ENCODE results near the gene KRT35.
A peak's percentile ranks its signal among the peaks of the same experiment; 100 is the strongest.

The KRT35 gene

DNA sequence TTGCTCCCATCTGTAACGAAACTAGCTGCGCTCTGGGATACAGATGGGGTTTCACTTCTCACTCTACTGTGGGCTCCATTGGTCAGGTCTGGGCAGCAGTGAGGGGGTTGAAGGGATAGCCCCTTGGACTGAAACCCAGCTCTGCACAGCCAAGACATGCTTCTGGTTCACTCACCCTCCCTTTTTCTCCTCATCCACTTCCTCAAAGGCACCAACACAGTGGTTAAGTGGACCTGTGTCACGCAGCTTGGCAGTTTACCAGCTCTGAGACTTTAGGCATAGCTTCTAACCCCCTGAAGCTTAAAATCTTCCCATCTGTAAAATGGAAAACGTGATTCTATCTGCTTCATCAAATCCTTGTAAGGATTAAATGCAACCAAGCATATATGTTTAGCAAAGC lies 28.7 kb downstream of the KRT35 start:
- POLR2A ChIA-PET: no interaction called here
- TF ChIP-seq, protein P1, sequence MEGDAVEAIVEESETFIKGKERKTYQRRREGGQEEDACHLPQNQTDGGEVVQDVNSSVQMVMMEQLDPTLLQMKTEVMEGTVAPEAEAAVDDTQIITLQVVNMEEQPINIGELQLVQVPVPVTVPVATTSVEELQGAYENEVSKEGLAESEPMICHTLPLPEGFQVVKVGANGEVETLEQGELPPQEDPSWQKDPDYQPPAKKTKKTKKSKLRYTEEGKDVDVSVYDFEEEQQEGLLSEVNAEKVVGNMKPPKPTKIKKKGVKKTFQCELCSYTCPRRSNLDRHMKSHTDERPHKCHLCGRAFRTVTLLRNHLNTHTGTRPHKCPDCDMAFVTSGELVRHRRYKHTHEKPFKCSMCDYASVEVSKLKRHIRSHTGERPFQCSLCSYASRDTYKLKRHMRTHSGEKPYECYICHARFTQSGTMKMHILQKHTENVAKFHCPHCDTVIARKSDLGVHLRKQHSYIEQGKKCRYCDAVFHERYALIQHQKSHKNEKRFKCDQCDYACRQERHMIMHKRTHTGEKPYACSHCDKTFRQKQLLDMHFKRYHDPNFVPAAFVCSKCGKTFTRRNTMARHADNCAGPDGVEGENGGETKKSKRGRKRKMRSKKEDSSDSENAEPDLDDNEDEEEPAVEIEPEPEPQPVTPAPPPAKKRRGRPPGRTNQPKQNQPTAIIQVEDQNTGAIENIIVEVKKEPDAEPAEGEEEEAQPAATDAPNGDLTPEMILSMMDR (IDR thresholded peaks at IDR 0.05; ENCODE audit: insufficient read depth, low read length, missing control alignments): no peak
- no peak overlapping the region for H3K4me3 ChIP-seq (ENCODE audit: low read depth, low read length)
- DNase-seq (ENCODE audit: low read depth, low spot score): no peak
- CTCF ChIA-PET: interaction anchor here (0.6 to 1.3 kb wide), 6 partner anchors 43 to 198 kb away, joined by 3 to 7 read pairs (median 3); no protein-coding TSS in a partner anchor

DNA sequence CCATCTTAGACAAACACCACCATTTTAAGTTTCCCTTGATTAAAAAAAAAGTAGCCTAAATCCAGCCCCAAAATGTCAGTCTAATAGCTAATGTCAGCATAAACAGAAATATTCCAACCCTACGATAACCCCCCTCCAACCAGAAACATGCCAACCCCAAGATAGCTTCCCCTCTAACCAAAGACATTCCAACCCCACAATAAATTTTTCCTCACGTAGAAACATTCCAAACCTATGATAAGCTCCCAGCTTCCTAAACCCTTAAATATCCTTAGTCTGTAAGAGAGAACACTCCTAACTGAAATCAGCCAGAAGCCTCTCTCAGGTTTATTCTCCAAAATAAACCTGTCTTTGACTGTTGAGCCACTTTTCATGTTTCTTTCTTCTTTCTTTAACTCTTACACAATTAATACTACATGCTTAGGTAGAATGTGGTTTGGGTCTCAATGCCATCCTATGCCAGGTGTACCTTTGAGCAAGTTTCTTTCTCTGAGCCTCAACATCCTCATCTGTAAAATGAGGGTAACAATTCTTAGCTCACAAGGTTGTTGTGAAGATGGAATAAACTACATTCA lies 29.7 kb downstream of the KRT35 start:
- CTCF ChIA-PET: interaction anchor here (1.0 to 1.4 kb wide), 5 partner anchors 9 to 212 kb away, joined by 3 to 7 read pairs (median 4); no protein-coding TSS in a partner anchor
- peak; percentile 49 for DNase-seq (ENCODE audit: low read depth, low spot score)
- TF ChIP-seq, protein P1 (IDR thresholded peaks at IDR 0.05; ENCODE audit: insufficient read depth, low read length, missing control alignments): no peak
- POLR2A ChIA-PET: interaction anchor here (0.6 kb wide), 1 partner anchor 58 kb away, joined by 3 read pairs; no protein-coding TSS in a partner anchor
- no peak overlapping the region for H3K4me3 ChIP-seq (ENCODE audit: low read depth, low read length)

DNA sequence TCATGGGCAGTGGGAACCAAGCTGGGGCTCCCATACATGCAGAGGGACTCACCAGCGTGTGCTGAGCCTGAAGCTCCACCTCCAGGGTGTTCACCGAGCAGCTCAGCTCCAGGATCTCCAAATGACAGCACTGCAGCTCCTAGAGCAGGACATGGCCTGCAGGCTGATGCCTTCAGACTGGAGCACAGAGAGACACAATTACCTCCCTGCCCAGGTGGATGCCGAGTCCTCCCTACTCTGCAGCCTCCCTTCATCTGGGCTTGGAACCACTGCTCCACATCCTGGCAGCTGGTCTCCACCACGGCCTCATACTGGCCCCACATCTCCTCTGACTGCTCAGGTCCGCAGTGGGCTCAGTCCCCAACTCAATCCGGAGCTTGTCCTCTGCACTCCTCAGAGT lies 31.9 kb downstream of the KRT35 start:
- TF ChIP-seq, protein P1 (IDR thresholded peaks at IDR 0.05; ENCODE audit: insufficient read depth, low read length, missing control alignments): no peak
- H3K4me3 ChIP-seq (ENCODE audit: low read depth, low read length): no peak overlapping the region
- DNase-seq (ENCODE audit: low read depth, low spot score): no peak
- ChIA-PET POLR2A (no interaction called here), CTCF (interaction anchor here (1.1 to 2.9 kb wide), 4 partner anchors 11 to 199 kb away, joined by 4 to 8 read pairs (median 6); no protein-coding TSS in a partner anchor)

- TF ChIP-seq, protein P1 (IDR thresholded peaks at IDR 0.05; ENCODE audit: insufficient read depth, low read length, missing control alignments): no peak
- ChIA-PET CTCF (interaction anchor here (1.1 to 2.9 kb wide), 5 partner anchors 12 to 200 kb away, joined by 4 to 8 read pairs (median 6); no protein-coding TSS in a partner anchor), POLR2A (no interaction called here)
- H3K4me3 ChIP-seq (ENCODE audit: low read depth, low read length): no peak overlapping the region
- no peak for DNase-seq (ENCODE audit: low read depth, low spot score)
Measured at GRCh38 chr17:41448506-41448905, 32.4 kb downstream of the KRT35 start.

- TF ChIP-seq, protein P1 (IDR thresholded peaks at IDR 0.05; ENCODE audit: insufficient read depth, low read length, missing control alignments): no peak
- DNase-seq (ENCODE audit: low read depth, low spot score): peak; percentile 44
- POLR2A ChIA-PET: interaction anchor here (0.6 kb wide), 1 partner anchor 232 kb away, joined by 3 read pairs; no protein-coding TSS in a partner anchor
- CTCF ChIA-PET: interaction anchor here (0.7 to 2.9 kb wide), 4 partner anchors 14 to 216 kb away, joined by 3 to 8 read pairs (median 4); no protein-coding TSS in a partner anchor
- H3K4me3 ChIP-seq (ENCODE audit: low read depth, low read length): no peak overlapping the region
Measured at GRCh38 chr17:41446806-41447205, 34.1 kb downstream of the KRT35 start.

DNA sequence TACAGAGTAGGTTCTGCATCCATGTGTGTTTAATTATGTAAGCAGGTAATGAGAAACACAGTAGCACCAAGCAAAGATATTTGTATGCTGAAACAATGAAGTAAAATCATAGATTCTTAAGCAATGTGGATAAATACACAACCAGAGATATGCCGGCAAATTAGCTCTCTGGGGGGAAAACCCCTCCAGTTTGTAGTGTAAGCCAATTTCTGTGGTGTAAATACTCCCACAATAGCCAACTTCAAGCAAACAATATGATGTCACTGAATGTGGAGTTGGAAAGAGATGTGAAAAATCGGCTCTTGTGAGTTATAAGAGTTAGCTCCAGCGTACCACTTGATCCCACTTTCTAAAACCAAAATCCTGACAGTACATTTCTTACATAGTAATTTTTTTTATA lies 36.3 kb downstream of the KRT35 start:
- TF ChIP-seq, protein P1 (IDR thresholded peaks at IDR 0.05; ENCODE audit: insufficient read depth, low read length, missing control alignments): no peak
- POLR2A ChIA-PET: no interaction called here
- no peak overlapping the region for H3K4me3 ChIP-seq (ENCODE audit: low read depth, low read length)
- no peak for DNase-seq (ENCODE audit: low read depth, low spot score)
- CTCF ChIA-PET: interaction anchor here (1.1 to 1.4 kb wide), 2 partner anchors 14 to 204 kb away, joined by 4 read pairs; no protein-coding TSS in a partner anchor
